ENCODE results near the gene ANO8.

DNA sequence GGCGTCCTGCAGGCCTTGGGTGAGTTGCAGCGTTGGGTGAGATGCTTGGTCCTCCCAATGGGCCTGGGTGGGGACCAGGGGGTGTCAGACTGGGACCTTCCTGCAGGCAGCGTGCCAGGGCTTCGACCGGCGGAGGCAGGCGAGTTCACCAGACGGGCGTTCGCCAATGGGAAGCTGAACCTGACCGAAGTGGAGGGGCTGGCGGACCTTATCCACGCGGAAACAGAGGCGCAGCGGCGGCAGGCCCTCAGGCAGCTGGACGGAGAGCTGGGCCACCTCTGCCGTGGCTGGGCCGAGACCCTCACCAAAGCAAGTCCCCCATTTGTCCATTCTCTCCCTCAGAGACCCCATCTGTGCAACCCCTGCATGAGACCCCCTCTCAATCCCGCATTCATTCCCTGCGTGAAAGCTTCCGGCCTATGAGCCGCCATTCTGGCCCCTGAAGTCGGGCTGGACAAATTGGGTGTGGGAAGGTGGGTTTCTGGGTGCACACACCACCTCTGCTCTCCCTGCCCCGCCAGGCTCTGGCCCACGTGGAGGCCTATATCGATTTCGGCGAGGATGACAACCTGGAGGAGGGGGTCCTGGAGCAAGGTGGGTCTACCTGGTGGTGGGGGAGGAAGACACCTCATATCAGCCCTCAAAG lies 3.9 kb upstream of the ANO8 start:
- TF ChIP-seq EP300 (IDR thresholded peaks at IDR 0.05; ENCODE audit: borderline replicate concordance in 1 of 2, low read depth in 1 of 2, low read length in 1 of 2) (no peak), CHD2 (IDR thresholded peaks at IDR 0.05; ENCODE audit: low read length, partially characterized antibody) (no peak)
- TF ChIP-seq, protein P1, sequence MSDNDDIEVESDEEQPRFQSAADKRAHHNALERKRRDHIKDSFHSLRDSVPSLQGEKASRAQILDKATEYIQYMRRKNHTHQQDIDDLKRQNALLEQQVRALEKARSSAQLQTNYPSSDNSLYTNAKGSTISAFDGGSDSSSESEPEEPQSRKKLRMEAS (IDR thresholded peaks at IDR 0.05; ENCODE audit: low read depth): no peak

Data from SK-N-SH (cell line).